ENCODE measurements around the gene NPS. TPM values are rescaled to one million over a fixed set of nuclear protein-coding genes. Genes with fewer than 3 reads are reported as not detected.

The NPS gene
- polyA plus RNA-seq, 4 donors: not detected

DNA sequence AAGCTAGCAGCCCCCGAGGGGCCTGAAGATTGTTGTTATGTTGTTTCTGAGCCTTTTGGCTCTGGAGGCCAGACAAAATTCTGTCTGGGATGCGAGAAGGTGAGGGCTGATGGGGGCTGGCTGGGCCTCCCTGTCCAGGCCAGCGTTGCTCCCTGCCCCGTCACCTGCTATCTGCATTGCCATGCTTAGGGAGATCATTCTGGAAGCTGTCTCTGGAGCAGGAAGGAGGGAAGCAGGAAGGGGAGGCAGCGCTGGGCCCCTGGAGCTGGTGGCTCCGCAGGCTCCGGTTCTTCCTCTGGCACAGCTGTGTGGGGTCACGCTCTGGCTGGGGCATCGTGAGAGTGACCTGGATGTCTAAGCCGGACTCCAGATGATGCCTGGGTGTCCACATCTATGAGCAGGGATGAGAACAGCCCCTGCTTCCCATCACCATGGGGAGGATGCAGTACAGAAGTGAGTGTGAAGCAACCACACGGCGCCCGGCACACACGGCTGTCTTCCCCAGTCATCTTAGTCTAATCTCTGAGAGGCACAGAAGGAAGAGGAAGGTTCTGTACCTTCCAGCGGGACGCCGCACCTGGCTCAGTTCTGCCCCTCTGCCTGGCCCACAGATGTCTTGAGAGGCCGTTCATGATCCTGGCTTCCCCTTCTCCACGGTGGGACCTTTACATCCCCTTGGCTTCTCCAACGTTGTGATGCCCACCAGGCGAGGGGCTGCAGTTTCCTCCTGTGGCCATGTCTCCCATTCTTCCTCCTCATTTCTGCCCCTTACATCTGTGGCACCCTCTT, 11.9 kb upstream of the NPS start:
- H3K4me3 ChIP-seq (ENCODE audit: low read depth in 1 of 3, low read length in 3 of 3): no peak overlapping the region
- WGBS, 3 donors: 81 to 88% (median 86%) methylated on average over 21 of the region's 21 CpGs
- H3K27ac ChIP-seq (ENCODE audit: low read depth in 1 of 3, low read length in 2 of 3): no peak overlapping the region
- no peak for FAIRE-seq
- DNase-seq: no peak
- no peaks in the 10 kb centered on the region for H3K4me1 ChIP-seq (ENCODE audit: control insufficient read depth in 3 of 3, insufficient read depth in 2 of 3, low read depth in 1 of 3, low read length in 2 of 3)
- no peaks in the 10 kb centered on the region for H3K36me3 ChIP-seq (ENCODE audit: control insufficient read depth in 3 of 3, insufficient read depth in 2 of 3, low read depth in 1 of 3, low read length in 3 of 3)
- H3K9me3 ChIP-seq (ENCODE audit: control insufficient read depth in 2 of 2, insufficient read depth in 1 of 2, low read depth in 1 of 2, low read length in 1 of 2): peaks cover 0 to 2% of the 10 kb centered on the region in 2 donors
- no peaks in the 10 kb centered on the region for H3K27me3 ChIP-seq (ENCODE audit: control insufficient read depth in 3 of 3, insufficient read depth in 3 of 3, low read length in 3 of 3)

DNA sequence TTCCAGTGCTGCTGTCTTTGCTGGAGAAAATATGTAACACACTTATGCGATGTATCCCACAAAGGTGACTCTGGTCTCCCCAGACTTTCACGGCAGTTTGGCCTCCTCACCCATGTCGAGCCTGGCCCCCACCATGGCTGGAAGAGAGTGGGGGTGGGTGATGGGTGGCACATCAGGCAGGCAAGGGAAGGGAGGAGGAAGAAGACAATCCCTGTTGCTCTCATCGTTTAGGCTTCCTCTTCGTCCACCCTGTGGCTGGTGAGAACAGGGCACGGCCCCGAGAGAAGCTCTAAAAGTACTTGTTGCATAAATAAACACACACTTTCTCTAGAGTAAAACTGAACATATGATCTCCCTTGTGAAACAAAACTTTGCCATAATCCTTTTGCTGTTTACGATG, 11.2 kb upstream of the NPS start:
- no peak overlapping the region for H3K27ac ChIP-seq (ENCODE audit: low read depth in 1 of 3, low read length in 2 of 3)
- no peaks in the 10 kb centered on the region for H3K36me3 ChIP-seq (ENCODE audit: control insufficient read depth in 3 of 3, insufficient read depth in 2 of 3, low read depth in 1 of 3, low read length in 3 of 3)
- no peak for DNase-seq
- no peaks in the 10 kb centered on the region for H3K4me1 ChIP-seq (ENCODE audit: control insufficient read depth in 3 of 3, insufficient read depth in 2 of 3, low read depth in 1 of 3, low read length in 2 of 3)
- 73 to 84% (median 82%) methylated on average over 8 of the region's 8 CpGs for WGBS, 3 donors
- H3K9me3 ChIP-seq (ENCODE audit: control insufficient read depth in 2 of 2, insufficient read depth in 1 of 2, low read depth in 1 of 2, low read length in 1 of 2): peaks cover 0 to 2% of the 10 kb centered on the region in 2 donors
- no peak overlapping the region for H3K4me3 ChIP-seq (ENCODE audit: low read depth in 1 of 3, low read length in 3 of 3)
- H3K27me3 ChIP-seq (ENCODE audit: control insufficient read depth in 3 of 3, insufficient read depth in 3 of 3, low read length in 3 of 3): no peaks in the 10 kb centered on the region
- FAIRE-seq: no peak

- H3K4me3 ChIP-seq (ENCODE audit: low read depth in 1 of 3, low read length in 3 of 3): no peak overlapping the region
- H3K9me3 ChIP-seq (ENCODE audit: control insufficient read depth in 2 of 2, insufficient read depth in 1 of 2, low read depth in 1 of 2, low read length in 1 of 2): no peaks in the 10 kb centered on the region
- 63 to 82% (median 65%) methylated on average over 3 of the region's 3 CpGs for WGBS, 3 donors
- no peaks in the 10 kb centered on the region for H3K27me3 ChIP-seq (ENCODE audit: control insufficient read depth in 3 of 3, insufficient read depth in 3 of 3, low read length in 3 of 3)
- FAIRE-seq (no peak), DNase-seq (no peak)
- no peaks in the 10 kb centered on the region for H3K36me3 ChIP-seq (ENCODE audit: control insufficient read depth in 3 of 3, insufficient read depth in 2 of 3, low read depth in 1 of 3, low read length in 3 of 3)
- H3K4me1 ChIP-seq (ENCODE audit: control insufficient read depth in 3 of 3, insufficient read depth in 2 of 3, low read depth in 1 of 3, low read length in 2 of 3): no peaks in the 10 kb centered on the region
- no peak overlapping the region for H3K27ac ChIP-seq (ENCODE audit: low read depth in 1 of 3, low read length in 2 of 3)
Observed at GRCh38 chr10:127548022-127548421, 1.1 kb upstream of the NPS start.

DNA sequence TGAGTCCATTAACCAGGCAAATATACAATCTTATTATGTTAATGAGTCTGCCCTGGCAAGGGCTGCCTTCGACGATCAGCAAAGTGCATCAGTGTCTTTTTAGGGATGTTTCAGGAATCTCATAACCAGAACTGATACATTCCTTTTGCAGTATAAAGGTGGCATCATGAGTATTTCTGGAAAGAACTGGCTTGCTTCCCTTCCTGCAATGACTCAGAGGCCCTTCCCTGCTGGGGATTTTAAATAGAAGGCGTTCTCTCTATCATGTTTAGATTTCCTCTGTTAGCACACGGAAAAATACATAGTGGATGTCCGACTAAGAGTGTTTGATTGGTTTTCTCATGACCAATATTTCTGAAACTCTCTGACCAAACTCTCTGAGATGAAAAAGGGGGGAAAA, 1.8 kb downstream of the NPS start:
- Histone ChIP-seq H3K4me1 (ENCODE audit: control insufficient read depth in 3 of 3, insufficient read depth in 2 of 3, low read depth in 1 of 3, low read length in 2 of 3) (no peaks in the 10 kb centered on the region), H3K36me3 (ENCODE audit: control insufficient read depth in 3 of 3, insufficient read depth in 2 of 3, low read depth in 1 of 3, low read length in 3 of 3) (no peaks in the 10 kb centered on the region), H3K9me3 (ENCODE audit: control insufficient read depth in 2 of 2, insufficient read depth in 1 of 2, low read depth in 1 of 2, low read length in 1 of 2) (no peaks in the 10 kb centered on the region), H3K27ac (ENCODE audit: low read depth in 1 of 3, low read length in 2 of 3) (no peak overlapping the region), H3K27me3 (ENCODE audit: control insufficient read depth in 3 of 3, insufficient read depth in 3 of 3, low read length in 3 of 3) (no peaks in the 10 kb centered on the region), H3K4me3 (ENCODE audit: low read depth in 1 of 3, low read length in 3 of 3) (no peak overlapping the region)
- WGBS, 3 donors: 64 to 67% (median 65%) methylated on average over 5 of the region's 5 CpGs
- DNase-seq (no peak), FAIRE-seq (no peak)

DNA sequence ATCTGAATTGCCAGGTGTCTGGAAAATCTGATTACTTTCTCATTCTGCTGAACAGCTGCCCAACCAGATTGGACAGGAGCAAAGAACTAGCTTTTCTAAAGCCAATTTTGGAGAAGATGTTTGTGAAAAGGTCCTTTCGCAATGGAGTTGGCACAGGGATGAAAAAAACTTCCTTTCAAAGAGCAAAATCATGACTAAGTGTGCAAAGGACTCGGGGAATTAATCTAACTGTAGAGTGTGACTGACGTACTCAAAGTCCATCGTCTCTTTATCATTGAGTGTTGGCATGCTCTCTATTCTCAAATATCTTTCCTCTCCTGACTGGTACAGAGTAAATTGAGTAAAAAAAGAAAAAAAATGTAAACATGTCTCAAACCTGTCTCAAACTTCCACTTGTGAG, 3.3 kb downstream of the NPS start:
- H3K36me3 ChIP-seq (ENCODE audit: control insufficient read depth in 3 of 3, insufficient read depth in 2 of 3, low read depth in 1 of 3, low read length in 3 of 3): no peaks in the 10 kb centered on the region
- no peak overlapping the region for H3K4me3 ChIP-seq (ENCODE audit: low read depth in 1 of 3, low read length in 3 of 3)
- no peaks in the 10 kb centered on the region for H3K27me3 ChIP-seq (ENCODE audit: control insufficient read depth in 3 of 3, insufficient read depth in 3 of 3, low read length in 3 of 3)
- H3K4me1 ChIP-seq (ENCODE audit: control insufficient read depth in 3 of 3, insufficient read depth in 2 of 3, low read depth in 1 of 3, low read length in 2 of 3): no peaks in the 10 kb centered on the region
- WGBS, 3 donors: 42 to 76% (median 51%) methylated on average over 4 of the region's 4 CpGs
- no peak overlapping the region for H3K27ac ChIP-seq (ENCODE audit: low read depth in 1 of 3, low read length in 2 of 3)
- H3K9me3 ChIP-seq (ENCODE audit: control insufficient read depth in 2 of 2, insufficient read depth in 1 of 2, low read depth in 1 of 2, low read length in 1 of 2): no peaks in the 10 kb centered on the region
- DNase-seq (no peak), FAIRE-seq (no peak)

DNA sequence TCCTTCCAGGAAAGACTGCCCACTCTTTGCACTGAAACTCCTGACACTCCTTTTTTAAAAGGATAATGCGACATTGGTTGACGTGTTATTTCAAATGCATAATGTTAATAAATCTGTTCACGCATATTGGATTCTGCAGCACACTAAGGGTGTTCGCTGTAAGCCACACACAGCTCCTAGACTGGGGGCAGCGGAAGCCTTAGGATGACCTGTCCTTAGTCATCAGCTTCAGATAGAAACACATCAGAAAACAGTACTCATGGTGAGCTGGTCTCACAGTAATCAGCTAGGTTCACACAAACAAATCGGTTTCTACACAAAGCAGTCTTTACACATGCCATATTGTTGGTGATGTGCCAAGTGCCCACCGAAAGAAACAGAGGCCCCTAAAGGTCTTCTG, 4.3 kb downstream of the NPS start:
- DNase-seq (no peak), FAIRE-seq (no peak)
- no peaks in the 10 kb centered on the region for H3K27me3 ChIP-seq (ENCODE audit: control insufficient read depth in 3 of 3, insufficient read depth in 3 of 3, low read length in 3 of 3)
- no peaks in the 10 kb centered on the region for H3K9me3 ChIP-seq (ENCODE audit: control insufficient read depth in 2 of 2, insufficient read depth in 1 of 2, low read depth in 1 of 2, low read length in 1 of 2)
- no peaks in the 10 kb centered on the region for H3K4me1 ChIP-seq (ENCODE audit: control insufficient read depth in 3 of 3, insufficient read depth in 2 of 3, low read depth in 1 of 3, low read length in 2 of 3)
- 85 to 88% (median 87%) methylated on average over 7 of the region's 7 CpGs for WGBS, 3 donors
- no peaks in the 10 kb centered on the region for H3K36me3 ChIP-seq (ENCODE audit: control insufficient read depth in 3 of 3, insufficient read depth in 2 of 3, low read depth in 1 of 3, low read length in 3 of 3)
- no peak overlapping the region for H3K4me3 ChIP-seq (ENCODE audit: low read depth in 1 of 3, low read length in 3 of 3)
- no peak overlapping the region for H3K27ac ChIP-seq (ENCODE audit: low read depth in 1 of 3, low read length in 2 of 3)

GRCh38 chr10:127556916-127557315, 7.8 kb downstream of the NPS start:
- H3K4me1 ChIP-seq (ENCODE audit: control insufficient read depth in 3 of 3, insufficient read depth in 2 of 3, low read depth in 1 of 3, low read length in 2 of 3): no peaks in the 10 kb centered on the region
- FAIRE-seq: no peak

GRCh38 chr10:127561647-127562046, 12.5 kb downstream of the NPS start:
- Histone ChIP-seq H3K4me3 (ENCODE audit: low read depth in 1 of 3, low read length in 3 of 3) (no peak overlapping the region), H3K27ac (ENCODE audit: low read depth in 1 of 3, low read length in 2 of 3) (no peak overlapping the region), H3K27me3 (ENCODE audit: control insufficient read depth in 3 of 3, insufficient read depth in 3 of 3, low read length in 3 of 3) (no peaks in the 10 kb centered on the region), H3K9me3 (ENCODE audit: control insufficient read depth in 2 of 2, insufficient read depth in 1 of 2, low read depth in 1 of 2, low read length in 1 of 2) (no peaks in the 10 kb centered on the region), H3K36me3 (ENCODE audit: control insufficient read depth in 3 of 3, insufficient read depth in 2 of 3, low read depth in 1 of 3, low read length in 3 of 3) (no peaks in the 10 kb centered on the region), H3K4me1 (ENCODE audit: control insufficient read depth in 3 of 3, insufficient read depth in 2 of 3, low read depth in 1 of 3, low read length in 2 of 3) (no peaks in the 10 kb centered on the region)
- DNase-seq (no peak), FAIRE-seq (no peak)
- WGBS, 3 donors: 67 to 84% (median 71%) methylated on average over 8 of the region's 8 CpGs

More at GRCh38 chr10:127556916-127557315, 7.8 kb downstream of the NPS start:
- Histone ChIP-seq H3K4me3 (ENCODE audit: low read depth in 1 of 3, low read length in 3 of 3) (no peak overlapping the region), H3K27ac (ENCODE audit: low read depth in 1 of 3, low read length in 2 of 3) (no peak overlapping the region), H3K27me3 (ENCODE audit: control insufficient read depth in 3 of 3, insufficient read depth in 3 of 3, low read length in 3 of 3) (no peaks in the 10 kb centered on the region), H3K36me3 (ENCODE audit: control insufficient read depth in 3 of 3, insufficient read depth in 2 of 3, low read depth in 1 of 3, low read length in 3 of 3) (no peaks in the 10 kb centered on the region), H3K9me3 (ENCODE audit: control insufficient read depth in 2 of 2, insufficient read depth in 1 of 2, low read depth in 1 of 2, low read length in 1 of 2) (no peaks in the 10 kb centered on the region)
- peak in 1 of 2 donors; percentile 23 for DNase-seq
- 7 to 11% (median 10%) methylated on average over 11 of the region's 11 CpGs for WGBS, 3 donors

Measured in small intestine (tissue), 7 donors.